DOHH2 (cell line): ENCODE data around the gene GPR180.

Source experiments
- CTCF ChIP-seq: fragments of 200-600 bp; sonication (generic); IDR thresholded peaks from one replicate; pipeline ENCODE4 v1.5.1; 2014; ENCODE audit warnings: antibody characterized with exemption, mild to moderate bottlenecking, low read depth, low read length; ENCODE audit not compliant: poor library complexity, severe bottlenecking
- EZH2phosphoT487 ChIP-seq: fragments of 200-600 bp; sonication (generic); IDR thresholded peaks from 2 replicates; pipeline ENCODE4 v1.6.1; 2017; ENCODE audit warnings: borderline replicate concordance, mild to moderate bottlenecking, antibody characterized with exemption, low read length, moderate library complexity, mixed read lengths

- TF ChIP-seq CTCF (no peak), EZH2phosphoT487 (no peak)
These were observed at the start of gene GPR180 for GRCh38 chr13:94601446-94602431.
